Suprapubic skin (tissue), 4 donors: ENCODE data around the gene SEC16B.

Experiments
- EP300 ChIP-seq: sonication (generic); formaldehyde crosslinking; IDR thresholded peaks from one replicate; pipeline ENCODE4 v1.6.1; 2017; ENCODE audit warnings: antibody characterized with exemption
- POLR2AphosphoS5 ChIP-seq, 3 donors: sonication (generic); formaldehyde crosslinking; IDR thresholded peaks; one replicate each; pipeline ENCODE4 v1.6.1; 2017; ENCODE audit warnings: antibody characterized with exemption in 3 of 3
- TF ChIP-seq, protein P1 (sequence below), 2 donors: fragments of 200-600 bp in 1 of 2; fragments of 450-650 bp in 1 of 2; sonication (generic) in 1 of 2; IDR thresholded peaks; one replicate each; pipeline ENCODE4 v1.5.1; 2016 to 2019; ENCODE audit warnings: antibody characterized with exemption in 2 of 2, mild to moderate bottlenecking in 1 of 2, moderate library complexity in 1 of 2

DNA sequence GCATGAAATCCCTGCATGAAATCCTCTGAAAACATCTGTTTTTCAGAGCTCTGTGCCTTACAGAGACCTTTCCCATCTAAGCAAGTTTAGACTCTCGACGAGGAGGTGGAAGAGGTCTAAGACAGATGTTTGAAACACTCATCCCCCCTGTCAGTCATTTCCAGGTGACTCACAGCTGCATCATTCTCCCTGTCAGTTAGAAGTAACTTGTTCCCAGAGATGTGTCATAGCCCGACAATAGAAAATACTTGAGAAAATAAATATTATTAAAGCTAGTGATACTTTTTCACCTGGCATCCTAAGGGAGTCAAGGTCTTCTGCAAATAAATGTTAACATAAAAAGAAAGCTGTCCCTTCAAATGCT lies 41.6 kb upstream of the SEC16B start:
- no peak for TF ChIP-seq EP300
- TF ChIP-seq, protein P1, sequence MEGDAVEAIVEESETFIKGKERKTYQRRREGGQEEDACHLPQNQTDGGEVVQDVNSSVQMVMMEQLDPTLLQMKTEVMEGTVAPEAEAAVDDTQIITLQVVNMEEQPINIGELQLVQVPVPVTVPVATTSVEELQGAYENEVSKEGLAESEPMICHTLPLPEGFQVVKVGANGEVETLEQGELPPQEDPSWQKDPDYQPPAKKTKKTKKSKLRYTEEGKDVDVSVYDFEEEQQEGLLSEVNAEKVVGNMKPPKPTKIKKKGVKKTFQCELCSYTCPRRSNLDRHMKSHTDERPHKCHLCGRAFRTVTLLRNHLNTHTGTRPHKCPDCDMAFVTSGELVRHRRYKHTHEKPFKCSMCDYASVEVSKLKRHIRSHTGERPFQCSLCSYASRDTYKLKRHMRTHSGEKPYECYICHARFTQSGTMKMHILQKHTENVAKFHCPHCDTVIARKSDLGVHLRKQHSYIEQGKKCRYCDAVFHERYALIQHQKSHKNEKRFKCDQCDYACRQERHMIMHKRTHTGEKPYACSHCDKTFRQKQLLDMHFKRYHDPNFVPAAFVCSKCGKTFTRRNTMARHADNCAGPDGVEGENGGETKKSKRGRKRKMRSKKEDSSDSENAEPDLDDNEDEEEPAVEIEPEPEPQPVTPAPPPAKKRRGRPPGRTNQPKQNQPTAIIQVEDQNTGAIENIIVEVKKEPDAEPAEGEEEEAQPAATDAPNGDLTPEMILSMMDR (IDR thresholded peaks at IDR 0.05) = no peak
- no peak for TF ChIP-seq POLR2AphosphoS5 (IDR thresholded peaks at IDR 0.05)
